NCI-H1092 (cell line): ENCODE data around the gene BRMS1L.
"Not testable (repeated sequence)": the region's sequence is repeated elsewhere in the genome, so short reads cannot be mapped to it uniquely, and the experiment has no call there.

Experiments used
- DNase-seq: peaks from one replicate; lab custom pipeline; 2025; lab: John Stamatoyannopoulos, UW

Gene BRMS1L

GRCh38 chr14:35821564-35822411, 4.3 kb upstream of the BRMS1L start:
- DNase-seq, result no peak

DNA sequence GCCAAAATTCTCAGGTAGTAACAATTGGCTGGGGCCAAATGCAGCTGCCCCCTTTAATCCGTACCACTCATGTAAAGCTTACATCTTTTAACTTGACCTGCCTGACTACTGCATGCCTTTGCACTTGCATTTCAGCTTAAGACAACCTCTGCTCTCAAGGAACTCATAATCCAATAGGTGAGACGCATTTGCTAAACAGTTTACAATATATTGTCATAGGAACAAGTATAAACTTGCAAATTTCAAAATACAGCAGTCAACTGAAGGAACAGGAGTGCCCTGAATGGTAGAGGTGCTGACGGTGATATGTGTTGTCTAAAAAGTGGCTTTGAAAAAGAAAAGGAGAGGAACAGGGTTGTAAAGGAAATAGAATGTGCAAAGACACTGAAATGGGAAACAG, 3.6 kb upstream of the BRMS1L start:
- no peak for DNase-seq

- DNase-seq, result not testable (repeated sequence)
These were observed 1.5 kb upstream of the BRMS1L start for GRCh38 chr14:35824446-35825165.

- no peak for DNase-seq
These were observed 245 bp upstream of the BRMS1L start for GRCh38 chr14:35825968-35826217.

DNA sequence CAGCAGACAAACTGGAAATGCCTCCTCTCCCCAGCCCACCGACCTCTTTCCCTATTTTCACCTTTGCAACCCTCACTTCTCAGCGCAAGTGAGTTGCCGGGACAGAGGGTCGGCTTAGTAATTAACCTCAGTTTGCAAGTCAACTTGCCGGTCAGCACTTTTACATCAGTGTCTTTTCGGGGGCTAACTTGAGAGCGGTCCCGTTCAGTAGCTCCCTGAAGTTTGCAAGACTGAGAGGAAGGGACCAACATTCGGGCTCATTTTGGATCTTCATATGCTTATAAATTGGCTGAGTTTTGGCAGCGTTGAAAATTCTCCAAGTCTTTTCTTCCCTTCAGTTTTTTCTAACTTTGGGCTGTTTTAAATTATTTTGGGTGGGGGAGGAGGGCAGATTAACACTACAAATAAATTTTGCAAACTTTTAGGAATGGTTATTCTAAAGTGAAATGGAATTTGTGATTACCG, 846 bp downstream of the BRMS1L start:
- no peak for DNase-seq

GRCh38 chr14:35827678-35828472, 1.7 kb downstream of the BRMS1L start:
- DNase-seq, result no peak

- DNase-seq, result no peak
These were observed 3.3 kb downstream of the BRMS1L start for GRCh38 chr14:35829449-35829848.

GRCh38 chr14:35835208-35835982, 9.3 kb downstream of the BRMS1L start:
- DNase-seq, result no peak

- DNase-seq, result not testable (repeated sequence)
These were observed 15.6 kb downstream of the BRMS1L start for GRCh38 chr14:35841704-35842103.

DNA sequence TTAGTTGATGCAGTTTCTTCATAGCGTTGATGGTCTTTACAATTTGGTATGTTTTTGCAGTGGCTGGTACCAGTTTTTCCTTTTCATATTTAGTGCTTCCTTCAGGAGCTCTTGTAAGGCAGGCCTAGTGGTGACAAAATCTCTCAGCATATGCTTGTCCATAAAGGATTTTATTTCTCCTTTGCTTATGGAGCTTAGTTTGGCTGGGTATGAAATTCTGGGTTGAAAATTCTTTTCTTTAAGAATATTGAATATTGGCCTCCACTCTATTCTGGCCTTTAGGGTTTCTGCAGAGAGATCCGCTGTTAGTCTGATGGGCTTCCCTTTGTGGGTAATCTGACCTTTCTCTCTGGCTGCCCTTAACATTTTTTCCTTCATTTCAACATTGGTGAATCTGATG, 16.1 kb downstream of the BRMS1L start:
- not testable (repeated sequence) for DNase-seq

- no peak for DNase-seq
These were observed 18.4 kb downstream of the BRMS1L start for GRCh38 chr14:35844494-35844893.

- no peak for DNase-seq
These were observed 21.5 kb downstream of the BRMS1L start for GRCh38 chr14:35847636-35848035.

DNA sequence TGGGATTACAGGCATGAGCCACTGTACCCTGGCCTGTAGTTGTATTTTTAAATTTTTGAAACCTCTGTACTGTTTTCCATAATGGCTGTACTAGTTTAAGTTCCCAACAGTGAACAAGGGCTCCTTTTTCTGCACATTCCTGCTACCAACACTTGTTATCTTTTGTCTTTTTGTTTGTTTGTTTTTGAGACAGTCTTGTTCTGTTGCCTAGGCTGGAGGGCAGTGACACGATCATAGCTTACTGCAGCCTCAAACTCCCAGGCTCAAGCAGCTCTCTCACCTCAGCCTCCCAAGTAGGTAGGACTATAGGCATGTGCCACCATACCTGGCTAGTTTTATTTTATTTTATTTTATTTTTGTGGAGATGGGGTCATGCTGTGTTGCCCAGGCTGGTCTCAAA, 23.0 kb downstream of the BRMS1L start:
- DNase-seq, result no peak

DNA sequence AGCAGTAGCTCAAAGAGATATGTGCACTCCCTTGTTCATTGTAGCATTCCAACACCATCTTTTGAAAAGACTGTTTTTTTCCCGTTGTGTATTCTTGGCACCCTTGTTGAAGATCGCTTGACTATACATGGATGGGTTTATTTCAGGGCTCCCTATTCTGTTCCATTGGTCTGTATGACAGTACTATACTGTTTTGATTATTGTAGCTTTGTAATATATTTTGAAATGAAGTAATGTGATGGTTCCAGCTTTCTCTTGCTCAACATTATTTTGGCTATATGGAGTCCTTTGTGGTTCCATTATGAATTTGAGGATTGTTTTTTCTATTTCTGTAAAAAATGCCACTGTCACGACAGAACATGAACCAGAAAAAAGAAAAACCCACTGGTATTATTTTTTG, 25.7 kb downstream of the BRMS1L start:
- no peak for DNase-seq

GRCh38 chr14:35853225-35853624, 27.1 kb downstream of the BRMS1L start:
- DNase-seq, result no peak

DNA sequence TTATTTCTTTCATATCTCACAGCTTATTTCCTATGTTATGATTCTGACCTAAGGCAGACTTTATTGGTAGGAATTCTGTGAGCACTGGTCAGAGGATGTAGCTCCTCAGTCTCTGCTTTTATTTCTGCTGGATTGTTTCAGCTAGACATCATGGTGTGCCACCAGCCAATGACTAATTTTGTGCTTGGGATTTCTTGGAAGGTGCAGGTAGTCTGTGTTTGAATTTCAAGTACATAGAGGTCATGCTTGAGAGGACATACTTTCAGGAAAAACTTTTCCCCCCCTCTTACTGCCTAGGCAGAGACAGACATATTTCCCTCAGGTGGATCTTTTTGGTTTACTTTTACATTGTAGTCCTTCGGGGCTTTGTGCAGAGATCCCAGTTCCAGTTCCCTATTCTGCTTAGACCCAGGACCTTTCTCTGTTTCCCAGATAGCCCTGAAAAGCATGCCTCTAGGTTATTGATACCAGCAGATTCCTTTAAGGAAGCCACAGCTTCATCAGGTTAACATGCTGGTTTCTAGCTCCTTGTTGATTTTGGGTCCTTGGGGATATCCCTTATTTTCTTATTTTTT, 28.6 kb downstream of the BRMS1L start:
- no peak for DNase-seq

DNA sequence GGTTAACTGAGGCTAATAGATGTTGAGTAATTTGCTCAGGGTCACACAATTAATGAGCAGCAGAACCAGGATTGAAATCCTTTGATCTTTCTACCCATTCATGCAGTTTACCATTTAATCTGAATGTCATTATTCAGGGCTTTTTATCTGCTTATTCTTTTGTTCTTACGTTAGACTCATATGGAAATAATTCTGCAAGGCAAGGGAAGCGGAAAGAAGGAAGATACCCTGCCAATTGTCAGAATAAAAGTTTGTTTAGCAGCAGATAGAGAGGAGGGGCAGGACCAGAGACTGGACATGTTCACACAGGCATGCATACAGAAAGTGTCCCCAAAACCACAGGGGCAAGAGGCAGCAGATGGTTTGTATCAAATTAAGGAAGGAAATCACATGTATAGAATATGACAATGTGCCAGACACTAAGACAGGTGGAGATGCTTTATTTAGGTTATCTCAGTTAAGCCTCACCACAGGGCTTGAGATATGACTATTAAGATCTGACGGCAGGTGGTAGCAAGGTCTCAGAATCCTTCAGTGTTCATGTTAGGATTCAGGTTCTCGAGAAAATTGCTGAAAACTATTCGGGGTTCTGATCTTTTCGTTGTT, 29.8 kb downstream of the BRMS1L start:
- DNase-seq, result no peak

- DNase-seq, result no peak
These were observed 32.5 kb downstream of the BRMS1L start for GRCh38 chr14:35858521-35859209.

GRCh38 chr14:35861204-35861868, 35.2 kb downstream of the BRMS1L start:
- DNase-seq, result no peak
